ENCODE results near the gene DIS3. TPM values are rescaled to one million over a fixed set of nuclear protein-coding genes. Genes with fewer than 3 reads are reported as not detected.

DIS3 gene
- total RNA-seq, 1 experiment from 2014 or later, result 29.0 TPM

GRCh38 chr13:72757792-72758535, 23.7 kb downstream of the DIS3 start:
- no peak overlapping the region for H3K4me2 ChIP-seq (ENCODE audit: low read length)
- no peaks in the 10 kb centered on the region for H4K20me1 ChIP-seq (ENCODE audit: low read length)
- CTCF ChIA-PET, result no interaction called here
- no peak overlapping the region for H3K27ac ChIP-seq (ENCODE audit: low read length)
- H3K9me3 ChIP-seq (ENCODE audit: low read length), result no peaks in the 10 kb centered on the region
- TF ChIP-seq EZH2phosphoT487 (IDR thresholded peaks at IDR 0.05; ENCODE audit: borderline replicate concordance, low read length) (no peak), EZH2 (IDR thresholded peaks at IDR 0.05; ENCODE audit: low read length, unreplicated experiment) (no peak)
- TF ChIP-seq, protein P1, sequence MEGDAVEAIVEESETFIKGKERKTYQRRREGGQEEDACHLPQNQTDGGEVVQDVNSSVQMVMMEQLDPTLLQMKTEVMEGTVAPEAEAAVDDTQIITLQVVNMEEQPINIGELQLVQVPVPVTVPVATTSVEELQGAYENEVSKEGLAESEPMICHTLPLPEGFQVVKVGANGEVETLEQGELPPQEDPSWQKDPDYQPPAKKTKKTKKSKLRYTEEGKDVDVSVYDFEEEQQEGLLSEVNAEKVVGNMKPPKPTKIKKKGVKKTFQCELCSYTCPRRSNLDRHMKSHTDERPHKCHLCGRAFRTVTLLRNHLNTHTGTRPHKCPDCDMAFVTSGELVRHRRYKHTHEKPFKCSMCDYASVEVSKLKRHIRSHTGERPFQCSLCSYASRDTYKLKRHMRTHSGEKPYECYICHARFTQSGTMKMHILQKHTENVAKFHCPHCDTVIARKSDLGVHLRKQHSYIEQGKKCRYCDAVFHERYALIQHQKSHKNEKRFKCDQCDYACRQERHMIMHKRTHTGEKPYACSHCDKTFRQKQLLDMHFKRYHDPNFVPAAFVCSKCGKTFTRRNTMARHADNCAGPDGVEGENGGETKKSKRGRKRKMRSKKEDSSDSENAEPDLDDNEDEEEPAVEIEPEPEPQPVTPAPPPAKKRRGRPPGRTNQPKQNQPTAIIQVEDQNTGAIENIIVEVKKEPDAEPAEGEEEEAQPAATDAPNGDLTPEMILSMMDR (conservative IDR thresholded peaks at IDR 0.05; ENCODE audit: low read depth, low read length), result no peak
- H3F3A ChIP-seq (ENCODE audit: low read length, unreplicated experiment), result no peaks in the 10 kb centered on the region
- no peaks in the 10 kb centered on the region for H3K27me3 ChIP-seq (ENCODE audit: low read length)
- POLR2A ChIA-PET (ENCODE audit: unreplicated experiment), result no interaction called here
- no TSS peak for BruUV-seq (replicated peaks)
- no peak overlapping the region for H3K4me3 ChIP-seq (ENCODE audit: low read length)
- H3K36me3 ChIP-seq (ENCODE audit: low read depth, low read length), result peaks cover 46% of the 10 kb centered on the region; the same call in 1 of the 2 replicates
- H3K79me2 ChIP-seq (ENCODE audit: low read length), result no peaks in the 10 kb centered on the region
- ATAC-seq, result peak; percentile 70
- H3K4me1 ChIP-seq (ENCODE audit: insufficient read depth, low read length), result no peaks in the 10 kb centered on the region
- H2AFZ ChIP-seq (ENCODE audit: low read length), result no peak overlapping the region
- peak; percentile 34 for DNase-seq
- no peaks in the 10 kb centered on the region for H3K9me2 ChIP-seq (replicated peaks; ENCODE audit: low read length)
- intact Hi-C loops (cut with micrococcal nuclease), result no loop called here
- no peak overlapping the region for H3K9ac ChIP-seq (ENCODE audit: low read length)

DNA sequence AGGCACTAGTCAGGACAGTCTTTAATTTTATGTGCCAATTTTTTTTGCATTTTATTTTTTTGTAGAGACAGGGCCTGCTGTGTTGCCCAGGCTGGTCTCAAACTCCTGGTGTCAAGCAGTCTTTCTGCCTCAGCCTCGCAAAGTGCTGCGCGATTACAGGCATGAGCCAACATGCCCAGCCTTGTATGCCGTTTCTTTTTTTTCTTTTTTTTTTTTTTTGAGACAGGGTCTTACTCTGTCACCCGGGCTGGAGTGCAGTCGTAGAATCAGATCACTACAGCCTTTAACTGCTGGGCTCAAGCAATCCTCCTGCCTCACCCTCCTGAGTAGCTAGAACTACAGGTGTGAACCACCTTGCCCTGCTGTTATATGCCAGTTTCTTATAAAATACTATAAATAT, 27.6 kb downstream of the DIS3 start:
- ChIA-PET POLR2A (ENCODE audit: unreplicated experiment) (no interaction called here), CTCF (no interaction called here)
- Histone ChIP-seq H3K79me2 (ENCODE audit: low read length) (no peaks in the 10 kb centered on the region), H3K9me3 (ENCODE audit: low read length) (no peaks in the 10 kb centered on the region), H3K4me2 (ENCODE audit: low read length) (no peak overlapping the region), H3K27me3 (ENCODE audit: low read length) (no peaks in the 10 kb centered on the region), H4K20me1 (ENCODE audit: low read length) (no peaks in the 10 kb centered on the region), H3K4me1 (ENCODE audit: insufficient read depth, low read length) (no peaks in the 10 kb centered on the region), H3K9ac (ENCODE audit: low read length) (no peak overlapping the region), H3K36me3 (ENCODE audit: low read depth, low read length) (peaks cover 40% of the 10 kb centered on the region; the same call in 1 of the 2 replicates), H3K27ac (ENCODE audit: low read length) (no peak overlapping the region), H2AFZ (ENCODE audit: low read length) (no peak overlapping the region), H3F3A (ENCODE audit: low read length, unreplicated experiment) (no peaks in the 10 kb centered on the region), H3K9me2 (replicated peaks; ENCODE audit: low read length) (no peaks in the 10 kb centered on the region), H3K4me3 (ENCODE audit: low read length) (no peak overlapping the region)
- BruUV-seq (replicated peaks), result no TSS peak
- ATAC-seq (no peak), DNase-seq (no peak)
- intact Hi-C loops (cut with micrococcal nuclease), result no loop called here
- TF ChIP-seq, protein P1 (conservative IDR thresholded peaks at IDR 0.05; ENCODE audit: low read depth, low read length), result no peak
- TF ChIP-seq EZH2 (IDR thresholded peaks at IDR 0.05; ENCODE audit: low read length, unreplicated experiment) (no peak), EZH2phosphoT487 (IDR thresholded peaks at IDR 0.05; ENCODE audit: borderline replicate concordance, low read length) (no peak)

DNA sequence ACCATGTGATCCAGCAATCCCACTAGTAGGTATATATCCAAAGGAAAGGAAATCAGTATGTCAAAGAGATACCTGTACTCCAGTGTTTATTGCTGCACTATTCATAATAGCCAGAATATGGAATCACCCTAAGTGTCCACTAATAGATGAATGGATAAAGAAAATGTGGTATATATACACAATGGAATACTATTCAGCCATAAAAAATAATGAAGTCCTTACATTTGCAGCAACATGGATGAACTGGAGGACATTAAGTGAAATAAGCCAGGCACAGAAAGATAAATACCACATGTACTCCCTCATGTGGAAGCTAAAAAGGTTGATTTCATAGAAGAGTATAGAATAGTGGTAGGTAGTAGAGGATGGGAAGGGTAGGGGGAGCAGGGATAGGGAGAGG, 30.5 kb downstream of the DIS3 start:
- intact Hi-C loops (cut with micrococcal nuclease), result no loop called here
- ChIA-PET POLR2A (ENCODE audit: unreplicated experiment) (no interaction called here), CTCF (no interaction called here)
- no peaks in the 10 kb centered on the region for H3K9me3 ChIP-seq (ENCODE audit: low read length)
- H3K9ac ChIP-seq (ENCODE audit: low read length), result no peak overlapping the region
- H3F3A ChIP-seq (ENCODE audit: low read length, unreplicated experiment), result no peaks in the 10 kb centered on the region
- H3K36me3 ChIP-seq (ENCODE audit: low read depth, low read length), result peaks cover 36% of the 10 kb centered on the region
- BruUV-seq (replicated peaks), result no TSS peak
- H3K4me2 ChIP-seq (ENCODE audit: low read length), result no peak overlapping the region
- TF ChIP-seq, protein P1 (conservative IDR thresholded peaks at IDR 0.05; ENCODE audit: low read depth, low read length), result no peak
- TF ChIP-seq EZH2phosphoT487 (IDR thresholded peaks at IDR 0.05; ENCODE audit: borderline replicate concordance, low read length) (no peak), EZH2 (IDR thresholded peaks at IDR 0.05; ENCODE audit: low read length, unreplicated experiment) (no peak)
- H3K79me2 ChIP-seq (ENCODE audit: low read length), result no peaks in the 10 kb centered on the region
- no peak for ATAC-seq
- no peak overlapping the region for H3K4me3 ChIP-seq (ENCODE audit: low read length)
- H3K4me1 ChIP-seq (ENCODE audit: insufficient read depth, low read length), result no peaks in the 10 kb centered on the region
- no peak for DNase-seq
- no peak overlapping the region for H3K27ac ChIP-seq (ENCODE audit: low read length)
- no peaks in the 10 kb centered on the region for H3K9me2 ChIP-seq (replicated peaks; ENCODE audit: low read length)
- H3K27me3 ChIP-seq (ENCODE audit: low read length), result no peaks in the 10 kb centered on the region
- no peaks in the 10 kb centered on the region for H4K20me1 ChIP-seq (ENCODE audit: low read length)
- H2AFZ ChIP-seq (ENCODE audit: low read length), result no peak overlapping the region
